Effector CD4-positive, alpha-beta T cell (primary cell): Measurements from ENCODE around the gene DGKB.
A peak's percentile ranks its signal among the peaks of the same experiment; 100 is the strongest.
"Not testable (repeated sequence)": the region's sequence is repeated elsewhere in the genome, so short reads cannot be mapped to it uniquely, and the experiment has no call there.

Source experiments
- DNase-seq: peaks from one replicate; pipeline ENCODE4 v3.0.0-alpha.2; 2020

DGKB gene

GRCh38 chr7:14570750-14571607 lies 331.6 kb downstream of the DGKB start:
- DNase-seq = no peak

GRCh38 chr7:14552060-14552459 lies 350.5 kb downstream of the DGKB start:
- no peak for DNase-seq

- no peak for DNase-seq
These were observed 351.2 kb downstream of the DGKB start for GRCh38 chr7:14551310-14551709.

DNA sequence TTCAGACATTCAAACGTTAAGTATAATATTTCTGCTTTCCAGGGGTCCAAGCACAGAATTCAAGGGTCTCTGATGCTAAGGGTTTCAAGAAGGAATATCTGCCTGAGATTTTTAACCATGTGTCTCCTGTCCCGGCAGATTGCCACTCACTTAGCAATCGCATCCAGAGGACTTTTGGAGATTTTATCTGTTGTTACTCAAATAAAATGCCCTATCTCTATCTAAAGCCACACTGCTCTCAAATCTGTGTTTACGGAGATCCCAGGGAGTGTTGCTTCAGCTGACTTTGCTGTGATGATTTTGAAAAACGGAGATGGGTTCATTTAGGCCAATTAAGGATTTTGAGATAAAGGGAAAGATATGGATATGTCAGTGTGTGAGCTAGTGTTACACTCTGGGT lies 359.9 kb downstream of the DGKB start:
- no peak for DNase-seq

DNA sequence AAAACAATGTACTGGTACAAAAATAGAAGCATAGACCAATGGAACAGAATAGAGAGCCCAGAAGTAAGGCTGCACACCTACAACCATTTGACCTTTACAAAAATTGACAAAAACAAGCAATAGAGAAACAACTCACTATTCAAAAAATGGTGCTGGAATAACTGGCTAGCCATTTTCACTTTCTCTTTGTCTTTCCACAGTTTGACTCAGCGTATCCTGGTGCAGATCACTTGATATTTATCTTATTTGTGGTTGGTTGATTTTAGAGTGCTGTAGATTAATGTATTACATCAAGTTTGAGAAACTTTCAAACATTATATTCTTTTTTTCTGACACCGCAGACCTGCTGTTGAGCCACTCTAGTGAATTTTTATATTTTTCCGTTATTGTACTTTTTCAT lies 381.4 kb downstream of the DGKB start:
- DNase-seq = no peak

- DNase-seq = no peak
These were observed 392.3 kb downstream of the DGKB start for GRCh38 chr7:14510268-14510667.

- DNase-seq = no peak
These were observed 394.9 kb downstream of the DGKB start for GRCh38 chr7:14507617-14508016.

- no peak for DNase-seq
These were observed 396.6 kb downstream of the DGKB start for GRCh38 chr7:14505906-14506305.

DNA sequence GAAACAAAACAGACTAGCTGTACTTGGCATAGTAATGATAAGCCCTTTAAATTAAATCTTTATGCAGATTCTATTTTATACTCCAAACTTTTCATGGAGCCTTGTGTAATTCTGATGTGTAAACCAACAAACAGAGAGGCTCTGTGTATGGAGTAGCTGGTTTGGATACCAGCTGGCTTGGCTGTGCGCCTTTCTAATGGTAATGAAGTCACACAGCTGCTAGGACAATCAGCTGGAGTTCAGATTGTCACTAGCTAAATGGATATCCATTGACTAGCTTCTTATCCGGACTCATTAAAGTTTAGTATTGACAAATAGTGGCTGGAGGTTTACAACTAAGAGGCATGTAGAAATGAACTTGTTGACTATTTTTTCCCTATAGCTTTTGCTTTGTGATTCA lies 398.4 kb downstream of the DGKB start:
- no peak for DNase-seq

GRCh38 chr7:14503623-14504022 lies 398.9 kb downstream of the DGKB start:
- DNase-seq = no peak

GRCh38 chr7:14501436-14501835 lies 401.1 kb downstream of the DGKB start:
- no peak for DNase-seq

DNA sequence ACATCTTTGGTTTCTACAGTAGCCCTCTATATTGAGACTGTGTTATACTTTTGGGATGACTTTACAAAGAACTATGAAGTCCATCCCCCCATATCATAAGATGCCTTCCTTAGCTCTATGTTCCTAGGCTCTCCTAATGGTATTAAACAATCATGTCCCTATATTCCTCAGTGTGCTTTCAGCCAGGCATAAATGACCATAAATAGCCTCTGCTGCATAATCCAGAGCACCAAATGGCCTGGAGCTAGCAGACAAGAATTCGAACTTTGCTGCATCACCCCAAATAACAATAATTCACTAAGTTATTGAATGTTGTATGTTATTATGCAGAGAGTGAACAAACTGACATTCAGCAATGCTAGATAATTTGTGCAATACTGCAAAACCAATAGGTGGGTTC lies 405.2 kb downstream of the DGKB start:
- DNase-seq = no peak

DNA sequence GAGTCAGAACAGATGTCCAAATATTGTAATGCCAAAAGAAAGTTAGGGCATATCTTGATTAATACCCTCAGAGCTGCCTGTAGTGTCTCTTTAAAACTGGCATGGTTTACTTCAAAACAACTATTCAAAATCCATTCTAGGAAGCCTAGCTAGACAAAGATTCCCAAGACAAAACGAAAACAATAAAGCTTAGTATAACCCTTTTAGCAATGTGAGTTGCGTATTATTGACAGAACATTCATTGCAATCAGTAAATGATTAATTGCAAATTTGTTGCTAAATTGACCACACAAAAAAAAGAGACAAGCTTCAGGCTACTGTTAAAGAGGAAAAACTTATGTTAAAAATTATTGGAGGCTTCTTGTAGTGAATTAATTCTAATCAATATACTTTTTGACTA lies 406.9 kb downstream of the DGKB start:
- DNase-seq = no peak

DNA sequence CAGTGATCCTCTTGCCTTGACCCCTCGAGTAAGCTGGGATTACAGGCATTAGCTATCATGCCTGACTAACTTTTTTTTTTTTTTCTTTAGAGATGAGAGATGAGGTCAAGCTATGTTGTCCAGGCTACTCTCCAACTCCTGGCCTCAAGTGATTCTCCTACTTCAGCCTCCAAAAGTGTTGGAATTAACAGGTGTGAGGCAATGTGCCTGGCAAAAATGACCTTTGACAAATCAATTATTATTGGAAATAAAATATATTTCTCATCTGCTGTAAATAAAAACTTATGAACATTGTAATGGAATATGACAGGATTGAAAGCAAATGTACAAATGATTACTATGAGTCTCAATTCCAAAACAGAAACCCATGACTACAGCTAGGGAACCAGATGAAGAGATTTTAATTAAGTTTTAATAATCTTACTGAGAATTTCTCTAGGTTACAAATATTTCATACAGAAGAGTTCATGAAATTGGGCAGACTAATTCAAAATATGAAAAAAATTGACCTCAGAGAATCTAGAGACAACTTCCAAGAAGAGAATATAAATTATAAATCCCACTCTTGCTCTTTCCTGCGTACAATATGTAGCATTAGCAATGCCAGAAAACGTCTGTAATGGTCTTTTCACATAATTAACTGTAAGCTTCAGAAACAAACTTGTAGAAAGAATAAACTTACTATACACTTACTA lies 414.7 kb downstream of the DGKB start:
- no peak for DNase-seq

GRCh38 chr7:14483663-14484062 lies 418.9 kb downstream of the DGKB start:
- DNase-seq = no peak

DNA sequence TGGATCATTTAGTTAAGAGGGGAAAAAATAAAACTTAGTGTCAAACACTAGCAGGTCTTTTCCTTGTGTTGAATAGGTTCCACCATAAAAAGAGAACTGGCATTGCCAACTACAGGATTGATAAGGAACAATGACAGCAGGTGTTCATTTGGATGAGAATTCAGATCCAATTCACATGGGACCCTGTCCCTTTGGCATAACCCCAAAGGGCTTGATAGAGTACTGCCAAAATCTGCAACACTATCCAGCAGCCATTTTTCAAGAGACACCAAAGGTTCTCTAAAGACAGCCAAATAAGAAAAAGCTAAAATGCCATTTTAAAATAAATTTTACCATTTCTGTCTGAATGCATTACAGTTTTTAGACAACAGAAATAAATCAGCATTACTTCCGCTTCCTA lies 422.3 kb downstream of the DGKB start:
- DNase-seq = no peak

DNA sequence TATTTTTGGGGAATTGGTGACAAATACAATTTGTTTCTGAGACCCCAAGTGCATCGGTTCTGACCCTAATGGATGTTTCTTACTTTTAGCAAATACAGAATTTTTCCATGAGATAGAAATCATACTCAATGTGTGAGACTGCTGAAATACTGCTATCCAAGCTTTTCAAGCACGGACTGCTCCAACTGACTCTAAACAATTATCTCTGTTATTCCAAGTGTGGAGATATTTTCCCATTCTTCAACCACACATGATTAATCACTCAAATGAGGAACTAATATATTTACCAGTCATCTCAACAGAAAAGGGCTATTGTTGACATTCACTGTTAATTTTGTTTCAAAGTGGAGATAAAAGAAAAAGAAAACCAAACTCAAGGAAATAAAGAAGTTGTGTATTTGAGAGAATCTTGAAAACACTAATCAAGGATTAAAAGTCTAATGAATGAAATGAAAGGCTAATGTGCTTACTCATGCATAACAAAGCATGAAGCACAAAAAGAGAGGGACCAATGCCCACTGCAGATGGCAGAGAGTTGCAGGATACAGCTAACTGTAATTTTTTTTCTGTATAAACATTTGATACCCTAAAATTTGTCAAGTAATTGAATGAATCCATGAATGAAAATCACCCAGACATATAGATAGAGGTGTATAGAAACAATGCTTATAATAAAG lies 423.6 kb downstream of the DGKB start:
- DNase-seq = no peak

DNA sequence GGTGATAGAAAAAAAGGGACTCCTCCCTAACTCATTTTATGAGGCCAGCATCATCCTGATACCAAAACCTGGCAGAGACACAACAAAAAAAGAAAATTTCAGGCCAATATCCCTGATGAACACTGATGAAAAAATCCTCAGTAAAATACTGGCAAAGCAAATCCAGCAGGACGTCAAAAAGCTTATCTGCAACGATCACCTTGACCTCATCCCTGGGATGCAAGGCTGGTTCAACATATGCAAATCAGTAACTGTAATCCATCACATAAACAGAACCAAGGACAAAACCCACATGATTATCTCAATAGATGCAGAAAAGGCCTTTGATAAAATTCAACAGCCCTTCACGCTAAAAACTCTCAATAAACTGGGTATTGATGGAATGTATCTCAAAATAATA lies 440.8 kb downstream of the DGKB start:
- DNase-seq = not testable (repeated sequence)

- not testable (repeated sequence) for DNase-seq
These were observed 443.7 kb downstream of the DGKB start for GRCh38 chr7:14458846-14459245.

DNA sequence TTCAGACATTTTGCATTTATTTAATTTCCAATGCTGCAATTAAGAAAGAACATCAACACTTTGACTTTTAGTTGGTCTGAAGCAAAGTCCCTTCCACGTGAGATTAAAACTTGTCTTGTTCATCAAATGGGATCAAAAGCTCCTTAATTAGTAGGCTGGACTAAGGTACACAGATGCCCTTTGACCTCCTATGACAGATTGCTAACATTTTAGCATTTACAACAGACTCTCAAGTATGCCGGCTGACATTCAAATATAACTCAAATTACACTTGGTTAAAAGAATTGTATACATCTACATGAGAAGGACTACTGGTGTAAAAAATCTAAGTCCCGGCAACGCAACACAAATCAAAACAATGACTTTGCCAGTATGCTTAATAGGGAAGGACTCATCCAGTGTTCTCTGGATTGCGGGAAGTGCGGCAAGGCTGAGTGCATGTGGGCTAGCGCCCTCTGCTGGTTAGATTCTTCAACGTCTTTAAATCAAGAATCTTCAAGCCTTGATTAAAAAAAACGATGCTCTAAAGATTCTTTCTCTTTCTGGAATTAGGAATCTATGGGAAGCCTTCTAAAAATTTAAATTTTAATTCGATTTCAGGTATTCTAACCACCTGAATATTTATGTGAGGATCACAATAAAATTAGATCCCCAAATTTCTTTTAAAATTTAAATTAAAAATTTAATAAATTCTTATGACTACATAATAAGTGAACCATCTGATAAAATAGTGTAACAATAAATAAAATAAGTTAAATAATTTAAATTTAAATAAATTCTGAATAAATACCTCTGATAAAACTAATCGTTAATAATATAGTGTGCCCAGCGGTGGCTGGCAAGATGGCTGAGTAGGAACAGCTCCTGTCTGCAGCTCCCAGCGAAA lies 444.7 kb downstream of the DGKB start:
- DNase-seq = peak; percentile 9

DNA sequence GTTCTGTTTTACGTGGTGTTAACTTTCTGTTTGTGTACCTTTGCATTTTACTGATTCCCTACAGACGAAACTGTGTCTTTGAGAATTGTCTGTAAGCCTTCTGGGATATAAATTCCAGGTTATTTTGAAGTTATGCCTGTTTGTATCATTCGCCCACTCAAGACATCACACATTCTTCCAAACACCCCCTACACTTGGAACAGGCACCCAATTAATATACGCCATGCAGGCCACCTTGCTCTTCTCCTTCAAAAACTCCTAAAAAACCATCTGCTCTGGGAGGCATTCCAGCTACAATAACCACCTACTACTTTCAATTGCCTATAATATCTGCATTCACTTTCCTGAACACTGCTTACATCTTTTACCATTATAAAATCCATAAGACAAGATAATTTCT lies 453.3 kb downstream of the DGKB start:
- no peak for DNase-seq

GRCh38 chr7:14446829-14447228 lies 455.7 kb downstream of the DGKB start:
- DNase-seq = no peak

DNA sequence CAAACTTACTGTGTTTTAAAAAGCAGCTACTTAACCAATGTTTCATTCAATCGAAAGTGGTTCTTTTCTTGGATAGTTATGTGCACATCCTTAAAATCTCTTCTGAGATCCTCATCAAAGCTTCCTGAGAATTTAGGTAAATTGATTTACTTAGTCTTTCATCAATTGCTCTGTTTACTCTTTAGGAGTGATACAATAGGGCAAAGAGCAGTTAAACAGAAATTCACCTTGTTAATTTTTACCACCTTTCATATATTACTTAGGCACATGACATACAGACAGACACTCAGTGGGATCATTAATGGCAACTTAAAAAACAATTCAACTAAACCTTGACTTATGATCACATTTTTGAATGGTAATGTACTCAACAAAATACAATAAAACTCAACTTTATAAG lies 456.3 kb downstream of the DGKB start:
- no peak for DNase-seq
